ENCODE measurements around the gene CCDC169.

GRCh38 chr13:36339600-36340155, 42.1 kb upstream of the CCDC169 start:
- TF ChIP-seq CTCF (optimal IDR thresholded peaks at IDR 0.05 in 1 of 3, IDR thresholded peaks at IDR 0.05 in 1 of 3, conservative IDR thresholded peaks at IDR 0.05 in 1 of 3; ENCODE audit: extremely low read depth in 1 of 3, insufficient read depth in 2 of 3, low read length in 3 of 3) (no peak), EZH2 (IDR thresholded peaks at IDR 0.05; ENCODE audit: low read length) (no peak)

Data from keratinocyte (primary cell).